ENCODE results near the gene NRXN3. TPM values are rescaled to one million over a fixed set of nuclear protein-coding genes. Genes with fewer than 3 reads are reported as not detected.

The NRXN3 gene
- total RNA-seq, 2 experiments from 2014 or later, result not detected

- Mint-ChIP-seq H3K4me1 (ENCODE audit: low read depth) (no peaks in the 10 kb centered on the region), H3K27me3 (no peaks in the 10 kb centered on the region), H3K27ac (no peak overlapping the region), H3K9me3 (no peaks in the 10 kb centered on the region), H3K36me3 (no peaks in the 10 kb centered on the region), H3K4me3 (no peak overlapping the region)
- intact Hi-C loops (cut with micrococcal nuclease), result no loop called here
- DNase-seq, result no peak
- CTCF ChIA-PET, result no interaction called here
- POLR2A ChIA-PET, result no interaction called here
Measured at GRCh38 chr14:78227248-78228077, 57.3 kb downstream of the NRXN3 start.

- H3K9me3 Mint-ChIP-seq, result no peaks in the 10 kb centered on the region
- no peak overlapping the region for H3K4me3 Mint-ChIP-seq
- DNase-seq, result no peak
- no peaks in the 10 kb centered on the region for H3K36me3 Mint-ChIP-seq
- intact Hi-C loops (cut with micrococcal nuclease), result no loop called here
- CTCF ChIA-PET, result no interaction called here
- H3K27ac Mint-ChIP-seq, result no peak overlapping the region
- POLR2A ChIA-PET, result no interaction called here
- no peaks in the 10 kb centered on the region for H3K27me3 Mint-ChIP-seq
- H3K4me1 Mint-ChIP-seq (ENCODE audit: low read depth), result no peaks in the 10 kb centered on the region
Measured at GRCh38 chr14:78228702-78229327, 58.6 kb downstream of the NRXN3 start.

GRCh38 chr14:78232231-78233000 lies 62.2 kb downstream of the NRXN3 start:
- DNase-seq, result no peak
- ChIA-PET CTCF (no interaction called here), POLR2A (no interaction called here)
- Mint-ChIP-seq H3K4me3 (no peak overlapping the region), H3K27ac (no peak overlapping the region), H3K4me1 (ENCODE audit: low read depth) (no peaks in the 10 kb centered on the region), H3K9me3 (no peaks in the 10 kb centered on the region), H3K27me3 (peaks cover 1% of the 10 kb centered on the region), H3K36me3 (no peaks in the 10 kb centered on the region)
- intact Hi-C loops (cut with micrococcal nuclease), result no loop called here

GRCh38 chr14:78238141-78238540 lies 68.0 kb downstream of the NRXN3 start:
- H3K4me3 Mint-ChIP-seq, result no peak overlapping the region
- no peaks in the 10 kb centered on the region for H3K9me3 Mint-ChIP-seq
- intact Hi-C loops (cut with micrococcal nuclease), result no loop called here
- no peaks in the 10 kb centered on the region for H3K36me3 Mint-ChIP-seq
- H3K4me1 Mint-ChIP-seq (ENCODE audit: low read depth), result no peaks in the 10 kb centered on the region
- no peak overlapping the region for H3K27ac Mint-ChIP-seq
- CTCF ChIA-PET, result no interaction called here
- DNase-seq, result no peak
- peaks cover 1% of the 10 kb centered on the region for H3K27me3 Mint-ChIP-seq
- POLR2A ChIA-PET, result no interaction called here

- ChIA-PET CTCF (no interaction called here), POLR2A (no interaction called here)
- Mint-ChIP-seq H3K27ac (no peak overlapping the region), H3K4me1 (ENCODE audit: low read depth) (no peaks in the 10 kb centered on the region), H3K4me3 (no peak overlapping the region), H3K27me3 (no peaks in the 10 kb centered on the region), H3K9me3 (no peaks in the 10 kb centered on the region), H3K36me3 (no peaks in the 10 kb centered on the region)
- no peak for DNase-seq
- intact Hi-C loops (cut with micrococcal nuclease), result no loop called here
Measured at GRCh38 chr14:78240567-78240966, 70.4 kb downstream of the NRXN3 start.

- no peaks in the 10 kb centered on the region for H3K9me3 Mint-ChIP-seq
- intact Hi-C loops (cut with micrococcal nuclease), result no loop called here
- DNase-seq, result no peak
- no peaks in the 10 kb centered on the region for H3K27me3 Mint-ChIP-seq
- ChIA-PET CTCF (no interaction called here), POLR2A (interaction anchor here (0.6 kb wide), 1 partner anchor 1463 kb away, joined by 3 read pairs; no protein-coding TSS in a partner anchor)
- H3K36me3 Mint-ChIP-seq, result no peaks in the 10 kb centered on the region
- no peak overlapping the region for H3K4me3 Mint-ChIP-seq
- H3K4me1 Mint-ChIP-seq (ENCODE audit: low read depth), result no peaks in the 10 kb centered on the region
- H3K27ac Mint-ChIP-seq, result no peak overlapping the region
Measured at GRCh38 chr14:78242086-78242485, 71.9 kb downstream of the NRXN3 start.

- Mint-ChIP-seq H3K36me3 (no peaks in the 10 kb centered on the region), H3K4me1 (ENCODE audit: low read depth) (no peaks in the 10 kb centered on the region), H3K9me3 (no peaks in the 10 kb centered on the region), H3K27ac (no peak overlapping the region), H3K27me3 (no peaks in the 10 kb centered on the region), H3K4me3 (no peak overlapping the region)
- DNase-seq, result no peak
- POLR2A ChIA-PET, result no interaction called here
- CTCF ChIA-PET, result no interaction called here
- intact Hi-C loops (cut with micrococcal nuclease), result no loop called here
Measured at GRCh38 chr14:78243187-78243586, 73.0 kb downstream of the NRXN3 start.

GRCh38 chr14:78245238-78245637 lies 75.1 kb downstream of the NRXN3 start:
- Mint-ChIP-seq H3K27me3 (no peaks in the 10 kb centered on the region), H3K4me1 (ENCODE audit: low read depth) (no peaks in the 10 kb centered on the region), H3K9me3 (no peaks in the 10 kb centered on the region), H3K27ac (no peak overlapping the region), H3K4me3 (no peak overlapping the region), H3K36me3 (no peaks in the 10 kb centered on the region)
- DNase-seq, result no peak
- intact Hi-C loops (cut with micrococcal nuclease), result no loop called here
- POLR2A ChIA-PET, result no interaction called here
- CTCF ChIA-PET, result interaction anchor here (1.2 kb wide), 1 partner anchor 9 kb away, joined by 3 read pairs; no protein-coding TSS in a partner anchor

- CTCF ChIA-PET, result no interaction called here
- Mint-ChIP-seq H3K4me3 (no peak overlapping the region), H3K9me3 (no peaks in the 10 kb centered on the region), H3K4me1 (ENCODE audit: low read depth) (no peaks in the 10 kb centered on the region), H3K36me3 (no peaks in the 10 kb centered on the region), H3K27me3 (no peaks in the 10 kb centered on the region), H3K27ac (no peak overlapping the region)
- no peak for DNase-seq
- POLR2A ChIA-PET, result no interaction called here
- intact Hi-C loops (cut with micrococcal nuclease), result no loop called here
Measured at GRCh38 chr14:78248501-78249090, 78.4 kb downstream of the NRXN3 start.

- no peaks in the 10 kb centered on the region for H3K36me3 Mint-ChIP-seq
- CTCF ChIA-PET, result no interaction called here
- intact Hi-C loops (cut with micrococcal nuclease), result no loop called here
- H3K27me3 Mint-ChIP-seq, result no peaks in the 10 kb centered on the region
- POLR2A ChIA-PET, result no interaction called here
- no peak overlapping the region for H3K4me3 Mint-ChIP-seq
- H3K27ac Mint-ChIP-seq, result no peak overlapping the region
- DNase-seq, result no peak
- peaks cover 6% of the 10 kb centered on the region for H3K4me1 Mint-ChIP-seq (ENCODE audit: low read depth)
- H3K9me3 Mint-ChIP-seq, result no peaks in the 10 kb centered on the region
Measured at GRCh38 chr14:78251308-78251707, 81.1 kb downstream of the NRXN3 start.

GRCh38 chr14:78253986-78254385 lies 83.8 kb downstream of the NRXN3 start:
- Mint-ChIP-seq H3K36me3 (no peaks in the 10 kb centered on the region), H3K27me3 (no peaks in the 10 kb centered on the region), H3K27ac (no peak overlapping the region), H3K4me1 (ENCODE audit: low read depth) (peaks cover 6% of the 10 kb centered on the region), H3K9me3 (no peaks in the 10 kb centered on the region), H3K4me3 (no peak overlapping the region)
- DNase-seq, result no peak
- ChIA-PET CTCF (interaction anchor here (0.9 kb wide), 1 partner anchor 8 kb away, joined by 3 read pairs; no protein-coding TSS in a partner anchor), POLR2A (no interaction called here)
- intact Hi-C loops (cut with micrococcal nuclease), result no loop called here

- intact Hi-C loops (cut with micrococcal nuclease), result no loop called here
- H3K27ac Mint-ChIP-seq, result no peak overlapping the region
- H3K4me3 Mint-ChIP-seq, result no peak overlapping the region
- ChIA-PET POLR2A (no interaction called here), CTCF (interaction anchor here (0.9 kb wide), 1 partner anchor 9 kb away, joined by 3 read pairs; no protein-coding TSS in a partner anchor)
- H3K27me3 Mint-ChIP-seq, result no peaks in the 10 kb centered on the region
- H3K9me3 Mint-ChIP-seq, result no peaks in the 10 kb centered on the region
- no peaks in the 10 kb centered on the region for H3K36me3 Mint-ChIP-seq
- H3K4me1 Mint-ChIP-seq (ENCODE audit: low read depth), result peaks cover 6% of the 10 kb centered on the region
- DNase-seq, result peak; percentile 40
Measured at GRCh38 chr14:78254911-78255461, 84.8 kb downstream of the NRXN3 start.

Data from activated CD4-positive, alpha-beta memory T cell treated with anti-CD3 and anti-CD28 coated beads for 36 hours (primary cell).